Measurements from ENCODE around the gene DAPK3.
"Not testable (repeated sequence)": the region's sequence is repeated elsewhere in the genome, so short reads cannot be mapped to it uniquely, and the experiment has no call there.

Gene DAPK3

GRCh38 chr19:3970808-3971598 is at the start of gene DAPK3:
TSS of gene DAPK3 (minus strand) at chr19:3971099. CDS start at chr19:3969735, 1,364 bp downstream.
- DNase-seq (ENCODE audit: low read depth, low spot score), result peak; percentile 100

- DNase-seq (ENCODE audit: low read depth, low spot score), result no peak
Measured at GRCh38 chr19:4019578-4019977, 48.7 kb upstream of the DAPK3 start.

DNA sequence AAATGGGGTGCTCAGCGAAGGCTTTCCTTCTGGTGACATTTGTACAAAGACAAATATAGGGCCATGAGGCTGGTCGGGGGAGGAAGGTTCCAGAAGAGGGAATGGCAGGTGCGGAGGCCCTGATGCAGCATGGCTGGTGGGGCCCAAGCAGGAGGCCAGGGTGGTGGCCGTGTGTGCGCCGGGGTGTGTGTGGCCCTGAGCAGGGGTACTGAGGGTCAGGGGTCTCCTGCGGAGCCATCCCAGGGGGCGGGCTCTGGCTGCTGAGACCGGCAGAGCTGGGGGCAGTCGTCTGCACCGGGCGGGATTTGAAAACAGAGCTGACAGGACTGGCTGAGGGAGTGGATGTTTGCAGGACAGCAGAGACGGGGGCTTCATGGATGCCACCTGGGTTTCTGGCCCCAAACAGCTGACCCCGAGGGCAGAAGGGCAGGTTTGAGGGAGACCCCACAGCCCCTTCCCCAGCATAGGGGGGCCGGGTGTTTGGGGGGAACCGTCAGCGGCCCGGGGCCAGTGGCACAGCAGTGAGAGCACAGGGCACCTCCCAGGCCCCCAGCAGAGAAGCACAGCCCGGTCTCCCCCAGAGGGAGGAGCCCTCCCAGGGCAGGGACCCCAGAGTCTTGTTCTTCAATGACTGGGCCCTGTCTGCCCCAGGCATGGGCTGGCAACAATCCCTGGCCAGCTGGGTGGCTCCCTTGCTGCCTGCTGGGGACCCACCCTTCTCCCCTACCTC is 48.0 kb upstream of the DAPK3 start:
- no peak for DNase-seq (ENCODE audit: low read depth, low spot score)

DNA sequence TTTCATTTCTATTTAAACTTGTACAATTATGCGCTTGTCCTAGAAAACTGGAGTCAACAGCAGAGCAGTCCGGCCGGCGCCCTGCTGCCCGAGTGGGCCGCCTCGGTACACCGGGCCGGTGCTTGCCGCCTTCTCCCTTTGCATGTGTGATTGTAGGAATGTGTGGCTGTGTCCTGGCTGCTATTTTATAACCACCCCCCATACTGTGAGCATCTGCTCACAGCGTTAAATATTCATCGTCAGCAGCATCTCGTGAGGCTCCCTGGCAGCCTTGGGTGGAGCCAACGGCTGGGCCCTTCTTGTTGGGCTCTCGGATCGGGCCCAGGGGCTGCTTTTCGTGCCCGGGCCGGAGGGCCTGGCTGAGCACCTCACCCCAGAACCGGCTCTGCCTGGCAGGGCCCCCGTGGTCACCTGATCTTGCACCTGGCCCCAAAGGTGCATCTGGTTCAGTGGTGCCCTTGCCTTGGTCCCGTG is 47.3 kb upstream of the DAPK3 start:
- no peak for DNase-seq (ENCODE audit: low read depth, low spot score)

- no peak for DNase-seq (ENCODE audit: low read depth, low spot score)
Measured at GRCh38 chr19:4016903-4017638, 46.2 kb upstream of the DAPK3 start.

DNA sequence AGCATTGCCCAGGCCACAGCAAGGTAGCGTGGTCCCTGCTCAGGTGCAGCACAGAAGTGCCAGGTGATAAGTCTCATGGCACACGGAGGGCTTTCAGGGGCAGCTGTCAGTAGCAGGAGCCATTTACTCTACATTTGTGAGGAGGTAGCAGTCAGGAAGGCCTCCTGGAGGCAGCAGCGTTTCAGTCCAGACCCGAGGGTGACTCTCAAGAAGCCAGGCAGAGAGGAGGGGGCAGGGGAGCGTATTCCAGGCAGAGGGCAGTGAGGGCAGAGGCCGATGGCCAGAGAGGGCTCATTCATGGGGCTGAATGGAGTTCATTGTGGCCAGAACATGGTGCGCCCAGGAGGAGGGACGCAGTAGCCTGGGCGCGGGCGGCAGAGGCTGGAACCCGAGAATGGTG is 45.6 kb upstream of the DAPK3 start:
- DNase-seq (ENCODE audit: low read depth, low spot score), result no peak

DNA sequence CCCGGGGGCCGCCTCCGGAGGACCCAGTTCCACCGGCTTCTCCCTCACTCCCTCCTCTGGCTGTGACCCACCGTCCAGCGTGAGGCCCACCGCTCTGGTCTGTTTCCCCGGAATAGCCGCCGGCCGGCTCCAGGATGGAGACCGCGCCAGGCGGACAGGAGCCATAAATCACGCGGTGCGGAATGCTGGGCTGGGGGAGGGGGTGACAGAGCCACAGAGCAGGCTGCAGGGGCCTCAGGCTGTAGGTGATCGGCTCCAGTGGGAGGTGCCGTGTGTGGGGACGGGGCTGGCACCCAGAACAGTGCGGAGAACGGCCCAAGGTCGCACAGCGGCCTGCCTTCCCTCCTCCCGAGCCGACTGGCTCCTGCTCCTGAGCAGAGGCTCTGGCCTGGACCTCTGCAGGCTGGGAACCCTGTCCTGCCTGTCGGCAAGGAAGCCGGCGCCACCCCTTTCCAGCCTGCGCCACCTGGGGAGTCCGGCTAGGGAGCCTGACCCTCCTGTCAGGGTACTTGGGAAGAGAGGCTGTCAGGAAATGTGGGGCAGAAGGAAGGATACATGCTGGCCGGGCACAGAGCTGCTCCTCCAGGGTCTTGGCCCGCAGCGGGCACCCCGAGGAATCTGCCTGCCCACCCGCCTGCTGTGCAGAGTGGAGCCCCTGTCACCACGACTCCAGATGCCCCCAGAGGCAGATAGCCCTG is 45.0 kb upstream of the DAPK3 start:
- DNase-seq (ENCODE audit: low read depth, low spot score), result peak; percentile 84

DNA sequence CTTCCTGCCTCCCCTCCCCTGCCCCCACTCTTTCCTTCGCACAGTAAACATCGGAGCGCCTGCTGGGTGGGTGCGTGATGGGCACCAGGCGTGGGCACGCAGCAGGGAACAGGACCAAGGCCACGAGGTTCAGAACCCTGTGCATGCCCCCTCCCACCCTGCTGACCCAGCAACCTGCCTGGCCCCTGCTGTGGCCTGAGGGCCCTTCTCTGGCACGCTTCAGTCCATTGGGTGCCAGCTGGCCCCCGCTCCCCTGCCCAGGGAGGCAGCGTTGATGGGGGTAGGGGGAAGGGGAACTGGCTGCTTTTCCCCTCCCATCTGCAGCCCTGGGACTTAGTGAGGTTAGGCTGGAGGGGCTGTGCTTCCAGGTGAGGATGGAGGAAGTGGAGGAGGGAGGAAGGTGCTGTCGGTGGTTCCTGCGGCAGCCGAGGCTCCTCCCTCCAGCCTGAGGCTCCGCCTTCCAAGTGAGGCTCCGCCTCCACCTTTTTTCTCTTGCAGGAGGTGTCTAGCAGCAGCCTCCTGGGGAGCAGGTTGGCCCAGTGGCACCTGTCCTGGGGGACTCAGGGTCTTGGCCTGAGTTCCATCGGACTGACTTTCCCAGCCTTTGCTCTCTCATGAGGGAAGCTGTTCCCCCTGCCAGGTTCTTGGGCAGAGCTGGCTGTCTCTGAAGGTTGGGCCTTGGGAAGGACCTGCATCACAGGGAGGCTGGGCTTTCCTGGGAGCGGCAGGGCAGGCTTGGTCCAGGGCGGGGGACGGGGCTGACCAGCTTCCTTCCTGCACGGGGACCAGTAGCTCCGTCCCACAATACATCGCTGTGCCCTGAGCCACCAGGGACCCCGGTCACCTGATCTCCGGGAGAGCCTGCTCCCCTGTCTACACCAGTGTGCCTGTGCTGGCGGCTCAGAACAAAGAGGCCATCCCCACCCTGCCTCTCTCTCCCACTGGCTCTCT is 43.9 kb upstream of the DAPK3 start:
- peak; percentile 87 for DNase-seq (ENCODE audit: low read depth, low spot score)

DNA sequence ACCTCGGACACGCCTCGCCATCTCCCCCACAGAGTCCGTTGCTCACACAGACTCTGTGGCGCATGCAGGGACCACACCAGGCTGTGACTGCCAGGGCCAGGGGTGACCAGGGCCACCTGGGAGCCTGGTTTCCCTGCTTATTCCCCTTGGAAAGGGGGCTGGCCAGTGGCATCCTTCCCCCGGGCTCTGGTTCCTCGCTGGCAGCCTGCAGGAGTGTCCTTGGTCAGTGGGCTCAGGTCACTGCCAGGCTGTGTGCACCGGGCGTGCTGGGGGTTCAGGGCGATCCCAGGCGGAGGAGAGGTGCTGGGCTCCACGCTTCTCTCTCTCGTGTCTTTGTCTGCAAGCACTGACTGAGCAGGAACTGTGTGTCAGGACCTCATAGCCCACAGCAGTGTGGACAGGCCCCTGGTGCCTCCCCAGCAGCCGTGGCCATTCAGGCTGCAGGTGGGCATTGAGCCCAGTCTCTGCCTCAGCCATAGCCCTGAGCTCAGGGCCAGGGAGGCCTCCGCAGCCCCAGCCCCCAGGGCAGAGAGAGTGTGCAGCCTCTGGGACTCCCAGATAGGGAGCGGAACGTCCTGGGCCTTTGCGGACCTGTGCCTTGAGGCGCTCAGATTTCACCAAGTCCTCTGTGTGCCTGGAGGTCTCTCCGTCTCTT is 43.1 kb upstream of the DAPK3 start:
- DNase-seq (ENCODE audit: low read depth, low spot score), result peak; percentile 26

GRCh38 chr19:4012975-4013634 is 42.2 kb upstream of the DAPK3 start:
- no peak for DNase-seq (ENCODE audit: low read depth, low spot score)

GRCh38 chr19:4012092-4012974 is 41.4 kb upstream of the DAPK3 start:
- DNase-seq (ENCODE audit: low read depth, low spot score), result no peak

- DNase-seq (ENCODE audit: low read depth, low spot score), result not testable (repeated sequence)
Measured at GRCh38 chr19:4011430-4011829, 40.5 kb upstream of the DAPK3 start.

GRCh38 chr19:4010808-4011110 is 39.9 kb upstream of the DAPK3 start:
- peak; percentile 17 for DNase-seq (ENCODE audit: low read depth, low spot score)

DNA sequence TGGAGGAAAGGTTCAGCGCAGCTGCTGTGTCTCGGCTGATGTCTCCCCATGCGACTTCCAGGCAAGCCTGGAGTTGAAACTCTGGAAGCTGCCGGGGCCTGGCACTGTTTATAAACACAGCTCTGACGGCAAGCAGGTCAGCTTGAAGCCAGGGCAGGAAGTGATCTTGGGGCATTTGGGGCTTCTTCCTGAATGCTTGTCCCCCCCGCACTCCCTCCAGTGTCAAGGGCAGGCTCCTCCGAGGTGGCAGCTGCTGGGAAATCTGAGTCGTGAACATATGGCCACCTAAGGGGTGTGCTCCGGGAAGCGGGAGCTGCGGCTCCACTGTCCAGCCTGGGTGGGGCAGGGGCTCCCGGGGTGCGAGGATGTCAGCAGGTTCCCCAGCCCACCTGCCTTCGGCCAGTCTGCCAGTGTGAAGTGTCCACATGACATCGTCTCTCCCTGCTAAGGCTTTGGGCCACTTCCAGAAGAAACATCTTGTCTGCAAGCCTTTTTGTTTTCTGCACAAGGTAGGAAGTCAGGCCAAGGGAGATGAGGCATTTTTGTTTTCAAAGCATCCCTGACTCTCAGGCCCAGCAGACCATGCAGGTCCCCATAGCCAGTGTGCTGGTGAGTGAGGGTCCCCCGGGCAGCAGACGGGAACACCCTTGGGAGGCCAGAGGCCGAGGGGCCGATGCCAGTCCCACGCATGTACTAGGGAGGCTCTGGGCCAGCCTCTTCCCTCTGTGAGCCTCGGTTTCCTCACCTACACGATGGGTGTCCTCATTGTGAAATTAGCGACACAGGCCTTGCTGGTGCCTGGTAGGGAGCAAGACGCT is 39.3 kb upstream of the DAPK3 start:
- DNase-seq (ENCODE audit: low read depth, low spot score), result no peak

GRCh38 chr19:4007836-4008539 is 37.1 kb upstream of the DAPK3 start:
- peak; percentile 26 for DNase-seq (ENCODE audit: low read depth, low spot score)

GRCh38 chr19:4007021-4007835 is 36.3 kb upstream of the DAPK3 start, which contains the start of gene PIAS4:
TSS of gene PIAS4 (plus strand) at chr19:4007736. CDS start at chr19:4007761, 25 bp downstream.
- DNase-seq (ENCODE audit: low read depth, low spot score), result peak; percentile 97

Data from ELF-1 (cell line).